B cell (primary cell): ENCODE results near the gene ATP11B. TPM values are rescaled to one million over a fixed set of nuclear protein-coding genes. Genes with fewer than 3 reads are reported as not detected.

ENCODE experiments used
- ATAC-seq: fragments of 200-7000 bp; cut with Tn5 transposase; one replicate; pipeline ENCODE4 v1.10.0; 2021; ENCODE audit warnings: low read depth, mild to moderate bottlenecking, moderate number of reproducible peaks, moderate library complexity
- CTCF ChIA-PET: fragments of 350-600 bp; sonication (Branson Sonifier 250); formaldehyde crosslinking; loops from one replicate; lab custom pipeline; 2021; ENCODE audit warnings: antibody characterized with exemption, inconsistent platforms; lab: Charles Lee
- POLR2A ChIA-PET: fragments of 350-600 bp; sonication (Branson Sonifier 250); formaldehyde crosslinking; loops from one replicate; lab custom pipeline; 2021; ENCODE audit warnings: antibody characterized with exemption; lab: Charles Lee
- DNase-seq: peaks from one replicate; pipeline ENCODE4 v3.0.0; 2013
- H2AFZ ChIP-seq: 2 replicates; pipeline ENCODE4 v1.6.1; 2012; ENCODE audit warnings: mild to moderate bottlenecking, low read depth, low read length; ENCODE audit not compliant: insufficient read depth, poor library complexity, severe bottlenecking
- H3K27ac ChIP-seq, 2 donors: 1 replicate in 1 of 2; 2 replicates in 1 of 2; pipeline ENCODE4 v1.5.1; 2012 to 2013; ENCODE audit warnings: low read length in 2 of 2, mild to moderate bottlenecking in 2 of 2, moderate library complexity in 1 of 2
- H3K27me3 ChIP-seq, 4 experiments: fragments of 200-600 bp in 1 of 4; sonication (generic) in 1 of 4; replicated peaks in 1 of 4; 1 replicate in 2 of 4; 2 replicates in 2 of 4; pipeline versions ENCODE4 v1.6.1 to v1.7.0; 2013 to 2016; ENCODE audit warnings: low read length in 3 of 4, mild to moderate bottlenecking in 2 of 4, mixed read lengths in 1 of 4, moderate library complexity in 1 of 4; ENCODE audit not compliant: insufficient read depth in 4 of 4, control insufficient read depth in 3 of 4; ENCODE audit errors: control extremely low read depth in 1 of 4
- H3K36me3 ChIP-seq, 2 experiments: replicated peaks in 1 of 2; 1 replicate in 1 of 2; 2 replicates in 1 of 2; pipeline versions ENCODE4 v1.6.1 to v1.7.1; 2013; ENCODE audit warnings: low read length in 1 of 2; ENCODE audit not compliant: insufficient read depth in 2 of 2, control insufficient read depth in 1 of 2; ENCODE audit errors: control extremely low read depth in 1 of 2, extremely low read depth in 1 of 2
- H3K4me1 ChIP-seq, 2 donors: fragments of 200-600 bp in 1 of 2; sonication (generic) in 1 of 2; 1 replicate in 1 of 2; 2 replicates in 1 of 2; pipeline versions ENCODE4 v1.5.1 to v1.6.1; 2013 to 2017; ENCODE audit warnings: low read length in 2 of 2; ENCODE audit not compliant: control insufficient read depth in 2 of 2, insufficient read depth in 2 of 2
- H3K4me2 ChIP-seq: replicated peaks from 2 replicates; pipeline ENCODE3; 2012; ENCODE audit warnings: mild to moderate bottlenecking, low read depth, low read length; ENCODE audit not compliant: poor library complexity, severe bottlenecking
- H3K4me3 ChIP-seq, 5 experiments: fragments of 200-600 bp in 1 of 5; sonication (generic) in 1 of 5; 1 replicate in 3 of 5; 2 replicates in 2 of 5; pipeline versions ENCODE4 v1.5.1 to v1.7.0; 2011 to 2016; ENCODE audit warnings: low read length in 4 of 5, mild to moderate bottlenecking in 4 of 5, low read depth in 2 of 5, control low read depth in 1 of 5, moderate library complexity in 1 of 5; ENCODE audit not compliant: insufficient read depth in 1 of 5; ENCODE audit errors: control extremely low read depth in 1 of 5, extremely low read depth in 1 of 5
- H3K79me2 ChIP-seq: fragments of 200-600 bp; sonication (generic); one replicate; pipeline ENCODE4 v1.6.0; 2016; ENCODE audit warnings: low read length; ENCODE audit not compliant: control insufficient read depth, insufficient read depth
- H3K9ac ChIP-seq: fragments of 200-600 bp; sonication (generic); 2 replicates; pipeline ENCODE4 v1.6.1; 2017; ENCODE audit warnings: mild to moderate bottlenecking, low read length, moderate library complexity
- H3K9me3 ChIP-seq, 3 donors: one replicate each; pipeline versions ENCODE4 v1.6.1 to v1.7.1; 2013; ENCODE audit warnings: low read length in 2 of 3; ENCODE audit not compliant: control insufficient read depth in 2 of 3, insufficient read depth in 1 of 3; ENCODE audit errors: control extremely low read depth in 1 of 3
- H4K20me1 ChIP-seq: 2 replicates; pipeline ENCODE4 v1.6.0; 2012; ENCODE audit warnings: mild to moderate bottlenecking, low read length; ENCODE audit not compliant: insufficient read depth, control insufficient read depth, poor library complexity, severe bottlenecking
- H3K27ac Mint-ChIP-seq: one replicate; pipeline ENCODE4 v1.8.0; 2021; ENCODE audit warnings: mixed read lengths
- H3K27me3 Mint-ChIP-seq: one replicate; pipeline ENCODE4 v1.8.0; 2021; ENCODE audit warnings: mixed read lengths
- H3K4me1 Mint-ChIP-seq: one replicate; pipeline ENCODE4 v1.8.0; 2021; ENCODE audit warnings: mixed read lengths
- H3K4me3 Mint-ChIP-seq: one replicate; pipeline ENCODE4 v1.8.0; 2021; ENCODE audit warnings: mixed read lengths
- H3K9me3 Mint-ChIP-seq: one replicate; pipeline ENCODE4 v1.8.0; 2022; ENCODE audit warnings: mixed read lengths; ENCODE audit not compliant: insufficient read depth
- EZH2 ChIP-seq: IDR thresholded peaks from 2 replicates; pipeline ENCODE4 v1.6.1; 2012; ENCODE audit warnings: borderline replicate concordance, low read depth, mild to moderate bottlenecking, moderate library complexity, low read length; ENCODE audit not compliant: insufficient read depth, poor library complexity, severe bottlenecking
- WGBS: methylation state at CpG from one replicate; pipeline ENCODE4 v1.1.5; 2013; ENCODE audit warnings: missing lambda C conversion rate; ENCODE audit not compliant: insufficient coverage; 5-methylcytosine and 5-hydroxymethylcytosine counted together
- intact Hi-C: fragments of 100-400 bp; cut with micrococcal nuclease; formaldehyde crosslinking; loops from one replicate; pipeline ENCODE4 v1.10.0; 2022
- polyA plus RNA-seq: library from polyadenylated mRNA; depleted of rRNA; stranded (reverse); fragments of >200 nt; gene quantifications from 2 replicates; pipeline ENCODE4 v1.2.3, GENCODE V29; 2012
- total RNA-seq, 2 donors: library from RNA; stranded (reverse); fragments of 120-200 nt in 1 of 2; gene quantifications; 1 replicate in 1 of 2; 2 replicates in 1 of 2; pipeline versions ENCODE4 v1.2.3 to v1.2.4, GENCODE V29; 2013 to 2022
- TF ChIP-seq, protein P1 (sequence below): fragments of 200-600 bp; IDR thresholded peaks from one replicate; pipeline ENCODE4 v1.8.0; 2022; ENCODE audit warnings: antibody characterized with exemption, mild to moderate bottlenecking

Gene ATP11B
- total and polyA plus RNA-seq, 2 donors (not counting 1 experiment from before 2014, with no cell fraction given), result 14.0 to 81.9 TPM

DNA sequence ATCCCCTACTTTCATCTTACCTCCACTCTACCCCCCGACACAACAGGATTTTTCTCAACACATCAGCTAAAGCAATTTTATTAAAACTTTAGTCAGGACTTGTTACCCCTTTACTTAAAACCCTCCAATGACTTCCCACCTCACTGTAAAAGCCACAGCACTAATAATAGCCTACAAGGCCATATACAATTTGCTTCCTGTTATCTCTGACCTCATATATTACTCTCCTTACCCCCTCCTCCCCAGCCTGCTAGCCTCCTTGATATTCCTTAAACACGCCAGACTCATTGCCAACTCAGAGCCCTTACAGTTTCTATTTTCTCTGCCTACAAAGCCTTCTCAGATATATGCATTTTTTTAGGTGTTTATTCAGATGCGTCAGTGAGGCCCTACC lies 132.6 kb downstream of the ATP11B start:
- no peak for ATAC-seq
- H3K27ac Mint-ChIP-seq, result no peak overlapping the region
- Histone ChIP-seq H3K27ac (no peak overlapping the region), H3K9ac (no peak overlapping the region), H3K27me3 (no peaks in the 10 kb centered on the region), H3K4me2 (no peak overlapping the region), H3K36me3 (peaks cover 0 to 1% of the 10 kb centered on the region in 2 experiments), H3K9me3 (peaks cover 0 to 2% (median 1%) of the 10 kb centered on the region in 3 donors), H3K4me1 (peaks cover 0 to 5% of the 10 kb centered on the region in 2 donors), H3K4me3 (no peak overlapping the region), H3K79me2 (no peaks in the 10 kb centered on the region), H4K20me1 (no peaks in the 10 kb centered on the region), H2AFZ (no peak overlapping the region)
- no peaks in the 10 kb centered on the region for H3K27me3 Mint-ChIP-seq
- DNase-seq, result no peak
- H3K4me3 Mint-ChIP-seq, result no peak overlapping the region
- no peak for TF ChIP-seq EZH2
- TF ChIP-seq, protein P1, sequence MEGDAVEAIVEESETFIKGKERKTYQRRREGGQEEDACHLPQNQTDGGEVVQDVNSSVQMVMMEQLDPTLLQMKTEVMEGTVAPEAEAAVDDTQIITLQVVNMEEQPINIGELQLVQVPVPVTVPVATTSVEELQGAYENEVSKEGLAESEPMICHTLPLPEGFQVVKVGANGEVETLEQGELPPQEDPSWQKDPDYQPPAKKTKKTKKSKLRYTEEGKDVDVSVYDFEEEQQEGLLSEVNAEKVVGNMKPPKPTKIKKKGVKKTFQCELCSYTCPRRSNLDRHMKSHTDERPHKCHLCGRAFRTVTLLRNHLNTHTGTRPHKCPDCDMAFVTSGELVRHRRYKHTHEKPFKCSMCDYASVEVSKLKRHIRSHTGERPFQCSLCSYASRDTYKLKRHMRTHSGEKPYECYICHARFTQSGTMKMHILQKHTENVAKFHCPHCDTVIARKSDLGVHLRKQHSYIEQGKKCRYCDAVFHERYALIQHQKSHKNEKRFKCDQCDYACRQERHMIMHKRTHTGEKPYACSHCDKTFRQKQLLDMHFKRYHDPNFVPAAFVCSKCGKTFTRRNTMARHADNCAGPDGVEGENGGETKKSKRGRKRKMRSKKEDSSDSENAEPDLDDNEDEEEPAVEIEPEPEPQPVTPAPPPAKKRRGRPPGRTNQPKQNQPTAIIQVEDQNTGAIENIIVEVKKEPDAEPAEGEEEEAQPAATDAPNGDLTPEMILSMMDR, result no peak
- 90% methylated on average over 2 of the region's 3 CpGs for WGBS
- intact Hi-C loops, result no loop called here
- POLR2A ChIA-PET, result no interaction called here
- CTCF ChIA-PET, result no interaction called here
- peaks cover 12% of the 10 kb centered on the region for H3K4me1 Mint-ChIP-seq
- peaks cover 4% of the 10 kb centered on the region for H3K9me3 Mint-ChIP-seq

DNA sequence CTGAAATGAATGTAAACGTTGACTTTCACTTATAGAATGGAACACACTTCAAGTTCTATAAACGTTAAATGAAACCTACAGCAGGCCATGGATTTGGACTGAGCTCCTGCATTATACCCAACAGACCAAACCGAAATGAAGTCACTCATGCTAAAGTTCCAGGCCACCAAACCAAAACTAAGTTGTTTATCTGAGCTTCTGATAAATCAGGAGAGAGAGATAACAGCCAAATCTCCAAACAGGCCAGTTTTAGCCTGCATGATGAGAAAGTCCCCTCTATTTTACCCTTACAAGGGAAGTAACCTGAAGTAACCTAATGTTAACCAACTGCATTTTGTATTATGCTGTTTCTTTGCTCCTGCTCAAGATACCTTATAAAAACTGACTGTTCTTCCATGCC lies 142.5 kb downstream of the ATP11B start:
- Histone ChIP-seq H3K4me3 (no peak overlapping the region), H3K9ac (no peak overlapping the region), H4K20me1 (no peaks in the 10 kb centered on the region), H3K79me2 (no peaks in the 10 kb centered on the region), H3K27ac (no peak overlapping the region), H3K4me2 (no peak overlapping the region), H2AFZ (no peak overlapping the region), H3K27me3 (no peaks in the 10 kb centered on the region), H3K36me3 (no peaks in the 10 kb centered on the region), H3K4me1 (peaks cover 4 to 7% of the 10 kb centered on the region in 2 donors), H3K9me3 (peaks cover 5 to 13% (median 7%) of the 10 kb centered on the region in 3 donors)
- no CpG with 5 or more reads among the region's 3 CpGs for WGBS
- DNase-seq, result no peak
- intact Hi-C loops, result no loop called here
- Mint-ChIP-seq H3K4me3 (no peak overlapping the region), H3K27me3 (no peaks in the 10 kb centered on the region), H3K4me1 (peaks cover 18% of the 10 kb centered on the region), H3K27ac (no peak overlapping the region), H3K9me3 (peaks cover 3% of the 10 kb centered on the region)
- ATAC-seq, result no peak
- POLR2A ChIA-PET, result no interaction called here
- TF ChIP-seq EZH2, result no peak
- TF ChIP-seq, protein P1, result no peak
- CTCF ChIA-PET, result interaction anchor here (1.5 kb wide), 1 partner anchor 11 kb away, joined by 3 read pairs; no protein-coding TSS in a partner anchor
